Right lobe of liver (tissue), 4 donors: ENCODE measurements around the gene KCNMA1.

Source experiments
- POLR2A ChIP-seq: fragments of 450-650 bp; IDR thresholded peaks from one replicate; pipeline ENCODE4 v1.6.1; 2017; ENCODE audit warnings: antibody characterized with exemption, mild to moderate bottlenecking
- TF ChIP-seq, protein P1 (sequence below), 4 donors: fragments of 200-600 bp in 3 of 4; fragments of 450-650 bp in 1 of 4; IDR thresholded peaks; one replicate each; pipeline versions ENCODE4 v1.5.1 to v1.8.0; 2016 to 2022; ENCODE audit warnings: antibody characterized with exemption in 4 of 4, mild to moderate bottlenecking in 2 of 4
- donor health status: DM: no; HTN: no; CAD: no.
- donor health status: DM: no; HTN: no; CAD: no.
- donor health status: DM: no; HTN: yes; CAD: no.

DNA sequence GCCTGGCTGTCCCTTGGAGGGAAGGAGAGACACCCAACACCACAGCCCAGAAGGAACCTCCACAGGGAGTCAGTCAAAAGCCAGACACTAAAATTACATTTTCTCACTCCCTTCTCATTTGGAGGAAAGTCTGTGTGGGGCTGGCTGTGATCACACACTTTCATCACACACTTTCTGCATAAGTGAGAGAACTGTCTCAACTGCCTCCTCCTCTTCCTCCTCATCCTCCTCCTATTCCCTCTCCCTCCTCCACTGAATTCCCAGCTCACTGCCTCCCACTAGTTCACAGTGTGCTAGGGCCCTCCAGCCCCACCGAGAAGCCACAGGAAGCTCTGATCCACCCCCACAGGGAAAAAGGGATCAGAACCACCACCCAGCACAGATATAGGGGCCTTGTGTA is 91.6 kb downstream of the KCNMA1 start:
- TF ChIP-seq, protein P1, sequence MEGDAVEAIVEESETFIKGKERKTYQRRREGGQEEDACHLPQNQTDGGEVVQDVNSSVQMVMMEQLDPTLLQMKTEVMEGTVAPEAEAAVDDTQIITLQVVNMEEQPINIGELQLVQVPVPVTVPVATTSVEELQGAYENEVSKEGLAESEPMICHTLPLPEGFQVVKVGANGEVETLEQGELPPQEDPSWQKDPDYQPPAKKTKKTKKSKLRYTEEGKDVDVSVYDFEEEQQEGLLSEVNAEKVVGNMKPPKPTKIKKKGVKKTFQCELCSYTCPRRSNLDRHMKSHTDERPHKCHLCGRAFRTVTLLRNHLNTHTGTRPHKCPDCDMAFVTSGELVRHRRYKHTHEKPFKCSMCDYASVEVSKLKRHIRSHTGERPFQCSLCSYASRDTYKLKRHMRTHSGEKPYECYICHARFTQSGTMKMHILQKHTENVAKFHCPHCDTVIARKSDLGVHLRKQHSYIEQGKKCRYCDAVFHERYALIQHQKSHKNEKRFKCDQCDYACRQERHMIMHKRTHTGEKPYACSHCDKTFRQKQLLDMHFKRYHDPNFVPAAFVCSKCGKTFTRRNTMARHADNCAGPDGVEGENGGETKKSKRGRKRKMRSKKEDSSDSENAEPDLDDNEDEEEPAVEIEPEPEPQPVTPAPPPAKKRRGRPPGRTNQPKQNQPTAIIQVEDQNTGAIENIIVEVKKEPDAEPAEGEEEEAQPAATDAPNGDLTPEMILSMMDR (IDR thresholded peaks at IDR 0.05), result no peak
- TF ChIP-seq POLR2A, result no peak
